ENCODE measurements around the gene MECP2. TPM values are rescaled to one million over a fixed set of nuclear protein-coding genes. Genes with fewer than 3 reads are reported as not detected.

Gene MECP2
- total and polyA plus RNA-seq, 12 donors, result 14.0 to 39.3 (median 36.2) TPM

DNA sequence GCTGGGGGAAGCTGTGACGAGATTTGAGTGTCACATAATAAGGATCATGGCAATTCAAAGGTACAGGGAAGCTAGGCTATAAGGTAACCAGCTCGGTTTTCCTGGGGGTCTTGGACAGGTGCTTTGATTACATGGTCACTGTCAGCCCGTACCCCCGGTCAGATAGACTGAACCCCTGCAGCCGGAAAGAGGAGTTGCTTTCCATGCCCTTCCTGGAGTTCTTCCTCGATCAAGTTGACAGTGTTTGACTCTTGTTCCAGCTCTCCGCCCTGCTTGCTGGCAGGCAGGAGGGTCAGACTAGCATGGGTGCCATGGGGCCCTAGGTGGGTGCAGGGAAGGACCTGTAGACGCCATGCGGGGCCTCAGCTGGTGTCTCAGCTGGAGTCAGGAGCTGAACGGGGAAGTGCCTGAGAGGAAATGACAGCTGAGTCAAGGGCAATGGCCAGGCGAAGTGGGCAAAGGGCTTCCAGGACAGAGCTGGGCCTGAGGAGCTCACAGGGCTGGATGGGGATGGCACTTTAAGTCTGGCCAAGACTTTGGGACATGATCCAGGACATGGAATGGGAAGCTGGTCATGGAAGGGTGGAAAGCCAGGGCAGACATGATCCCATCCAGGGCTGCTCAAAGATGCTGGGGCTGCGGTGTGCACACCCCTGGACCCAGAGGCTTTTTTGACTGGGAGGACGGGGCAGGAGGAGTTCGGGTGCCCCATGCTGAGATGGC, 123.4 kb downstream of the MECP2 start:
- H3K27me3 ChIP-seq, result peaks cover 0 to 44% (median 0%) of the 10 kb centered on the region in 7 donors
- peak overlapping the region in 9 of 10 donors; percentile 93 to 100 (median 100) for H3K27ac ChIP-seq
- intact Hi-C loops (cut with DNase I), result no loop called here
- WGBS, 2 donors, result 63 to 71% methylated on average over 13 to 14 of the region's 14 CpGs
- H3K4me3 ChIP-seq, result peak overlapping the region in 3 of 10 donors; percentile 56 to 86 (median 62)
- H3K9me3 ChIP-seq, result no peaks in the 10 kb centered on the region
- no peak for DNase-seq
- no peak for TF ChIP-seq CTCF (IDR thresholded peaks at IDR 0.05)
- peaks cover 2 to 31% (median 21%) of the 10 kb centered on the region in 9 donors for H3K4me1 ChIP-seq
- no peak for ATAC-seq
- H3K36me3 ChIP-seq, result no peaks in the 10 kb centered on the region

DNA sequence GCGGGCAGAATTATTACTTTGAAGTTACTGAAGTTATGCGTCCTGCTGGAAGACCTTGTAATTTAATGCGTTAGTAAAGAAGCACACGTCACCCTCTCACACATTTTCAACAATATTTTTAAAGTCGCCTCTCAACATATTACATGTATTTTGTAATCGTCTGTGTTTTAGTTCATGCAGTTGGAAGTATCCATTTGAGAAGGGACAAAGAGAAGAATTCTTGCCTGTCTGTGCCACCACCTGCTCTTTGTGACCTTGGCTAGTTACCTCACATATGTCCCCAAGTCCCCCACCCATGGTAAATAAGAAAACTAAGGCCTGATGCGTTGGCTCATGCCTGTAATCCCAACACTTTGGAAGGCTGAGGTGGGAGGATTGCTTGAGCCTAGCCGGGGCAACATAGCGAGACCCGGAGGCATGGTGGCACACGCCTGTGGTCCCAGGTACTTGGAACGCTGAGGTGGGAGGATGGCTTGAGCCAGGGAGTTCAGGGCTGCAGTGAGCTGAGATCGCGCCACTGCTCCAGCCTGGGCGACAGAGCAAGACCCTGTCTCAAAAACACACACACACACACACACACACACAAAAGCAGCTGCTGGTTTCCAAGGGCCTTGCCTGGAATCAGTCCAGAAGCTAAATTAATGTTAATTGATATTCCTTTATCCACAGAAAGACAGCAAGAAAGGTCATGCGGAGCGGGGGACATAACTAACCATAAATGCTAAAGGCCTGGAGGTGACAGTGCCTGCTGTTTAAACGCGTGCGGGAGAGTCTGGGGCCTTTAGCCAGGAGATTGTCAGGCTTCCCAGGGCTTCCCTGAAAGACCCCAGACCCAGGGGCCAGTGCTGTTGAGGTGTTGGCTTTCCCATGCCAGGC, 124.2 kb downstream of the MECP2 start:
- no peak for TF ChIP-seq CTCF (IDR thresholded peaks at IDR 0.05)
- Histone ChIP-seq H3K36me3 (no peaks in the 10 kb centered on the region), H3K4me1 (peaks cover 3 to 39% (median 29%) of the 10 kb centered on the region in 9 donors), H3K27me3 (peaks cover 0 to 39% (median 0%) of the 10 kb centered on the region in 7 donors), H3K4me3 (peak overlapping the region in 9 of 10 donors; percentile 47 to 91 (median 80)), H3K9me3 (no peaks in the 10 kb centered on the region), H3K27ac (peak overlapping the region; percentile 93 to 100 (median 100))
- WGBS, 2 donors, result 29 to 36% methylated on average over 20 of the region's 20 CpGs
- intact Hi-C loops (cut with DNase I), result no loop called here
- no peak for DNase-seq
- no peak for ATAC-seq

DNA sequence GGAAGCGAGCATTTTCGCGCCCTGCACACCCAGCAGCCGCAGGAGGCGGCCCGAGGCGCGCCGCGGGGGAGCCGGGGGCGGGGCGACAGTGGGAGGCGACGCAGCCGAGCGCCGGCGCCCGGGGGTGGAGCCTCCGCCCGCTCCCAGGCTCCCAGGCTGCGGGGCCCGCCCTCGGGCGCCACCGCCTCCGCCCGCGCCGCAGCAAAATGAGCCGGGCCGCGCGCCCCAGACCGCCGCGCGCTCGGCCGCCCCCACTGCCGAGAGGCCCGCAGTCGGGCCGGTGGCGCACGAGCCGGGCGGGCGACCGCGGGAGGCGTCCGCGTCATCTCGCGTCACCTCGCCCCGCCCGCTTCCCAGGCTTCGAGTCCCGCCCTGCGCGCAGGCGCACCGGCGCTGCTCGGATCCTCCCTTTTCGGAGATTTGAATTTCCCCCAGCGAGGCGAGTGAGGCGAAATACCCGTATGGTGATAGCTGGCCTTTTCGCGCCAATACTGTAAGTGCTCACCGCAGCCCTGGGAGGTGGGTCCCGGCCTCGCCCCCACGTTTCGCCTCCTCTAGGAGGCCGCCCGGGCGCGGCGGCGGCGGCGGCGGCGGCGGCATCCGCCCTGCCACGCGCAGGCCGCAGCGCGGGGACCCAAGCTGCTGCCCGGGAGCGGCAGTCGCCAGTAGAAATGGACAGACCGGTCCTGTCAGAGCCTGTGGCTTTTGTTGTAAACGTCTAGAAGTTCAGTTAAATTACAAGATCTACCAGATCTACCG, 125.0 kb downstream of the MECP2 start, which contains the start of gene TMEM187:
Gene TMEM187, plus strand, starts transcription at position 387 of the 759 bp plus-strand sequence. CDS start 9,309 bp downstream, outside the sequence.
- WGBS, 2 donors, result 0% methylated on average over 43 to 62 of the region's 103 CpGs
- Histone ChIP-seq H3K27ac (peak within 1 kb of the TSS; percentile 93 to 100 (median 100)), H3K4me1 (peaks cover 5 to 47% (median 37%) of the 10 kb centered on the region in 9 donors), H3K4me3 (peak within 1 kb of the TSS; percentile 47 to 92 (median 83)), H3K36me3 (no peaks in the 10 kb centered on the region), H3K9me3 (no peaks in the 10 kb centered on the region), H3K27me3 (peaks cover 0 to 32% (median 0%) of the 10 kb centered on the region in 7 donors)
- TF ChIP-seq CTCF (IDR thresholded peaks at IDR 0.05), result no peak
- intact Hi-C loops (cut with DNase I), result no loop called here
- DNase-seq (peak; percentile 80 to 84), ATAC-seq (peak; percentile 36 to 73 (median 57))

Small RNA genes within 50 kb of the gene (microRNA-seq; reads per million reads assigned to microRNA genes)
- 0 reads per million in 2 donors for gene MIR3202-1
- gene MIR3202-2, result 0 reads per million in 2 donors
- 0 reads per million in 2 donors for gene MIR718

Other genes starting within 250 kb of the MECP2 start
- 1 to 10 TPM; 1.1 to 5.6 (median 2.8) TPM for gene L1CAM, start 211.5 kb downstream of the MECP2 start, total RNA-seq
- gene L1CAM, start 211.5 kb downstream of the MECP2 start, polyA plus RNA-seq, result 1 to 10 TPM; 2.4 to 2.6 TPM
- gene AVPR2, start 193.0 kb downstream of the MECP2 start, total RNA-seq, result 1 to 10 TPM; 1.4 to 4.9 (median 2.1) TPM
- gene AVPR2, start 193.0 kb downstream of the MECP2 start, polyA plus RNA-seq, result 1 to 10 TPM; 6.6 to 8.9 TPM
- 10 to 100 TPM in 4 of 10 donors, 1 to 10 TPM in 6; 5.5 to 25.3 (median 8.2) TPM for gene ARHGAP4, start 171.5 kb downstream of the MECP2 start, total RNA-seq
- 10 to 100 TPM; 19.1 to 65.5 TPM for gene ARHGAP4, start 171.5 kb downstream of the MECP2 start, polyA plus RNA-seq
- gene NAA10, start 162.7 kb downstream of the MECP2 start, total RNA-seq, result 10 to 100 TPM; 46.9 to 88.9 (median 54.5) TPM
- gene NAA10, start 162.7 kb downstream of the MECP2 start, polyA plus RNA-seq, result 100 to 1,000 TPM; 151 to 228 TPM
- gene RENBP, start 153.1 kb downstream of the MECP2 start, total RNA-seq, result 10 to 100 TPM in 4 of 10 donors, 1 to 10 TPM in 6; 7.0 to 17.0 (median 9.6) TPM
- 10 to 100 TPM in 1 of 2 donors, 1 to 10 TPM in 1; 6.0 to 16.6 TPM for gene RENBP, start 153.1 kb downstream of the MECP2 start, polyA plus RNA-seq
- gene HCFC1, start 125.9 kb downstream of the MECP2 start, total RNA-seq, result 10 to 100 TPM; 26.5 to 41.6 (median 31.7) TPM
- 10 to 100 TPM; 12.3 to 13.9 TPM for gene HCFC1, start 125.9 kb downstream of the MECP2 start, polyA plus RNA-seq
- gene TMEM187, start 125.0 kb downstream of the MECP2 start, total RNA-seq, result 10 to 100 TPM in 3 of 10 donors, 1 to 10 TPM in 7; 4.8 to 13.2 (median 8.0) TPM
- gene TMEM187, start 125.0 kb downstream of the MECP2 start, polyA plus RNA-seq, result 1 to 10 TPM; 3.4 to 7.2 TPM
- 10 to 100 TPM; 18.2 to 59.0 (median 27.1) TPM for gene IRAK1, start 77.8 kb downstream of the MECP2 start, total RNA-seq
- 10 to 100 TPM; 26.4 to 58.7 TPM for gene IRAK1, start 77.8 kb downstream of the MECP2 start, polyA plus RNA-seq
- not detected for gene OPN1LW, start 46.5 kb upstream of the MECP2 start, total RNA-seq
- not detected for gene OPN1LW, start 46.5 kb upstream of the MECP2 start, polyA plus RNA-seq
- gene OPN1MW, start 84.9 kb upstream of the MECP2 start, total RNA-seq, result not detected
- gene OPN1MW, start 84.9 kb upstream of the MECP2 start, polyA plus RNA-seq, result not detected
- gene OPN1MW2, start 122.0 kb upstream of the MECP2 start, total RNA-seq, result not detected
- gene OPN1MW2, start 122.0 kb upstream of the MECP2 start, polyA plus RNA-seq, result not detected
- not detected for gene OPN1MW3, start 159.9 kb upstream of the MECP2 start, total RNA-seq
- not detected for gene OPN1MW3, start 159.9 kb upstream of the MECP2 start, polyA plus RNA-seq
- not detected for gene TEX28, start 197.4 kb upstream of the MECP2 start, total RNA-seq
- gene TEX28, start 197.4 kb upstream of the MECP2 start, polyA plus RNA-seq, result not detected
- 10 to 100 TPM in 5 of 10 donors, 1 to 10 TPM in 5; 3.7 to 14.1 (median 9.2) TPM for gene TKTL1, start 198.1 kb upstream of the MECP2 start, total RNA-seq
- 1 to 10 TPM; 2.6 to 5.7 TPM for gene TKTL1, start 198.1 kb upstream of the MECP2 start, polyA plus RNA-seq